Measurements from ENCODE around the gene RERGL. TPM values are rescaled to one million over a fixed set of nuclear protein-coding genes. Genes with fewer than 3 reads are reported as not detected.

Gene RERGL
- polyA plus RNA-seq (2013, experiment 1 of 2) = not detected
- 0.13 TPM for polyA plus RNA-seq (2013, experiment 2 of 2)

GRCh38 chr12:18090093-18090492, at the start of gene RERGL:
Gene RERGL, minus strand, starts transcription at chr12:18090193. Its CDS starts 53 bp downstream, at chr12:18090140.
- no CpG with 5 or more reads among the region's 1 CpG for WGBS (ENCODE audit: extremely low coverage, insufficient coverage, low lambda C conversion rate)
- H3K27me3 ChIP-seq (ENCODE audit: insufficient read depth, low read length, poor library complexity) = no peaks in the 10 kb centered on the region
- H3K4me3 ChIP-seq (ENCODE audit: low read length) = no peak within 1 kb of the TSS
- no peak within 1 kb of the TSS for H4K8ac ChIP-seq (ENCODE audit: low read depth, low read length)
- no peak within 1 kb of the TSS for H3K27ac ChIP-seq (ENCODE audit: low read depth, low read length)
- H3K79me1 ChIP-seq (ENCODE audit: low read length) = no peaks in the 10 kb centered on the region
- H3K9ac ChIP-seq (ENCODE audit: low read length) = no peak within 1 kb of the TSS
- H3K4me2 ChIP-seq (ENCODE audit: low read length) = no peak within 1 kb of the TSS
- H2BK5ac ChIP-seq (ENCODE audit: low read length) = no peak within 1 kb of the TSS
- H3K23ac ChIP-seq (ENCODE audit: low read length) = no peak within 1 kb of the TSS
- H3K79me2 ChIP-seq (ENCODE audit: control insufficient read depth, insufficient read depth, low read length) = no peaks in the 10 kb centered on the region
- no peak within 1 kb of the TSS for H4K5ac ChIP-seq (ENCODE audit: low read length)
- H3K4me1 ChIP-seq (ENCODE audit: control insufficient read depth, low read depth, low read length) = no peaks in the 10 kb centered on the region
- H2AK5ac ChIP-seq (ENCODE audit: low read length) = no peak within 1 kb of the TSS
- no peak within 1 kb of the TSS for H3K56ac ChIP-seq (ENCODE audit: low read length)
- no peaks in the 10 kb centered on the region for H3K36me3 ChIP-seq (ENCODE audit: control insufficient read depth, insufficient read depth, low read length)
- no peak within 1 kb of the TSS for H3K18ac ChIP-seq (ENCODE audit: low read length)
- H2BK120ac ChIP-seq (ENCODE audit: low read depth, low read length) = no peak within 1 kb of the TSS
- H3K4ac ChIP-seq (ENCODE audit: low read depth, low read length) = no peak within 1 kb of the TSS
- DNase-seq = no peak
- H2BK15ac ChIP-seq (replicated peaks; ENCODE audit: low read depth) = no peak within 1 kb of the TSS

- DNase-seq = no peak
- no peaks in the 10 kb centered on the region for H3K79me1 ChIP-seq (ENCODE audit: low read length)
- no CpG with 5 or more reads among the region's 4 CpGs for WGBS (ENCODE audit: extremely low coverage, insufficient coverage, low lambda C conversion rate)
- no peak overlapping the region for H3K18ac ChIP-seq (ENCODE audit: low read length)
- no peak overlapping the region for H3K27ac ChIP-seq (ENCODE audit: low read depth, low read length)
- no peak overlapping the region for H2AK5ac ChIP-seq (ENCODE audit: low read length)
- H3K4me2 ChIP-seq (ENCODE audit: low read length) = no peak overlapping the region
- H4K5ac ChIP-seq (ENCODE audit: low read length) = no peak overlapping the region
- no peak overlapping the region for H3K23ac ChIP-seq (ENCODE audit: low read length)
- H3K9ac ChIP-seq (ENCODE audit: low read length) = no peak overlapping the region
- H4K8ac ChIP-seq (ENCODE audit: low read depth, low read length) = no peak overlapping the region
- no peaks in the 10 kb centered on the region for H3K79me2 ChIP-seq (ENCODE audit: control insufficient read depth, insufficient read depth, low read length)
- no peaks in the 10 kb centered on the region for H3K27me3 ChIP-seq (ENCODE audit: insufficient read depth, low read length, poor library complexity)
- H2BK120ac ChIP-seq (ENCODE audit: low read depth, low read length) = no peak overlapping the region
- no peak overlapping the region for H3K56ac ChIP-seq (ENCODE audit: low read length)
- no peak overlapping the region for H3K4ac ChIP-seq (ENCODE audit: low read depth, low read length)
- no peaks in the 10 kb centered on the region for H3K36me3 ChIP-seq (ENCODE audit: control insufficient read depth, insufficient read depth, low read length)
- H2BK5ac ChIP-seq (ENCODE audit: low read length) = no peak overlapping the region
- no peak overlapping the region for H3K4me3 ChIP-seq (ENCODE audit: low read length)
- no peaks in the 10 kb centered on the region for H3K4me1 ChIP-seq (ENCODE audit: control insufficient read depth, low read depth, low read length)
- no peak overlapping the region for H2BK15ac ChIP-seq (replicated peaks; ENCODE audit: low read depth)
Measured at GRCh38 chr12:18139254-18139653, 49.3 kb upstream of the RERGL start.

GRCh38 chr12:18135509-18135908, 45.5 kb upstream of the RERGL start:
- H3K4me3 ChIP-seq (ENCODE audit: low read length) = no peak overlapping the region
- DNase-seq = no peak
- WGBS (ENCODE audit: extremely low coverage, insufficient coverage, low lambda C conversion rate) = no CpG with 5 or more reads among the region's 8 CpGs

GRCh38 chr12:18135086-18135485, 45.1 kb upstream of the RERGL start:
- no peak overlapping the region for H2BK120ac ChIP-seq (ENCODE audit: low read depth, low read length)

More at GRCh38 chr12:18135509-18135908, 45.5 kb upstream of the RERGL start:
- no peak overlapping the region for H4K5ac ChIP-seq (ENCODE audit: low read length)
- no peak overlapping the region for H3K9ac ChIP-seq (ENCODE audit: low read length)
- no peaks in the 10 kb centered on the region for H3K36me3 ChIP-seq (ENCODE audit: control insufficient read depth, insufficient read depth, low read length)
- no peaks in the 10 kb centered on the region for H3K4me1 ChIP-seq (ENCODE audit: control insufficient read depth, low read depth, low read length)
- no peak overlapping the region for H3K4me2 ChIP-seq (ENCODE audit: low read length)
- no peak overlapping the region for H3K18ac ChIP-seq (ENCODE audit: low read length)
- no peak overlapping the region for H3K4ac ChIP-seq (ENCODE audit: low read depth, low read length)
- no peak overlapping the region for H2BK15ac ChIP-seq (replicated peaks; ENCODE audit: low read depth)
- no peaks in the 10 kb centered on the region for H3K27me3 ChIP-seq (ENCODE audit: insufficient read depth, low read length, poor library complexity)
- no peak overlapping the region for H3K56ac ChIP-seq (ENCODE audit: low read length)
- H3K27ac ChIP-seq (ENCODE audit: low read depth, low read length) = no peak overlapping the region
- H3K23ac ChIP-seq (ENCODE audit: low read length) = no peak overlapping the region
- H2BK120ac ChIP-seq (ENCODE audit: low read depth, low read length) = no peak overlapping the region
- no peak overlapping the region for H2AK5ac ChIP-seq (ENCODE audit: low read length)
- H4K8ac ChIP-seq (ENCODE audit: low read depth, low read length) = no peak overlapping the region
- no peaks in the 10 kb centered on the region for H3K79me1 ChIP-seq (ENCODE audit: low read length)
- H3K79me2 ChIP-seq (ENCODE audit: control insufficient read depth, insufficient read depth, low read length) = no peaks in the 10 kb centered on the region
- no peak overlapping the region for H2BK5ac ChIP-seq (ENCODE audit: low read length)

GRCh38 chr12:18130851-18131250, 40.9 kb upstream of the RERGL start:
- no peak overlapping the region for H3K4ac ChIP-seq (ENCODE audit: low read depth, low read length)
- no peak overlapping the region for H3K27ac ChIP-seq (ENCODE audit: low read depth, low read length)
- H2AK5ac ChIP-seq (ENCODE audit: low read length) = no peak overlapping the region
- no peak overlapping the region for H2BK15ac ChIP-seq (replicated peaks; ENCODE audit: low read depth)
- H4K8ac ChIP-seq (ENCODE audit: low read depth, low read length) = no peak overlapping the region
- no CpG with 5 or more reads among the region's 5 CpGs for WGBS (ENCODE audit: extremely low coverage, insufficient coverage, low lambda C conversion rate)
- H3K79me2 ChIP-seq (ENCODE audit: control insufficient read depth, insufficient read depth, low read length) = no peaks in the 10 kb centered on the region
- no peaks in the 10 kb centered on the region for H3K27me3 ChIP-seq (ENCODE audit: insufficient read depth, low read length, poor library complexity)
- no peak overlapping the region for H3K23ac ChIP-seq (ENCODE audit: low read length)
- H2BK5ac ChIP-seq (ENCODE audit: low read length) = no peak overlapping the region
- no peak overlapping the region for H4K5ac ChIP-seq (ENCODE audit: low read length)
- H3K36me3 ChIP-seq (ENCODE audit: control insufficient read depth, insufficient read depth, low read length) = no peaks in the 10 kb centered on the region
- H3K9ac ChIP-seq (ENCODE audit: low read length) = no peak overlapping the region
- H3K56ac ChIP-seq (ENCODE audit: low read length) = no peak overlapping the region
- no peak for DNase-seq
- no peaks in the 10 kb centered on the region for H3K79me1 ChIP-seq (ENCODE audit: low read length)
- H3K4me1 ChIP-seq (ENCODE audit: control insufficient read depth, low read depth, low read length) = no peaks in the 10 kb centered on the region
- H3K4me2 ChIP-seq (ENCODE audit: low read length) = no peak overlapping the region
- H3K18ac ChIP-seq (ENCODE audit: low read length) = no peak overlapping the region
- no peak overlapping the region for H2BK120ac ChIP-seq (ENCODE audit: low read depth, low read length)
- H3K4me3 ChIP-seq (ENCODE audit: low read length) = no peak overlapping the region

More at GRCh38 chr12:18135086-18135485, 45.1 kb upstream of the RERGL start:
- Histone ChIP-seq H3K27me3 (ENCODE audit: insufficient read depth, low read length, poor library complexity) (no peaks in the 10 kb centered on the region), H3K4me2 (ENCODE audit: low read length) (no peak overlapping the region), H3K56ac (ENCODE audit: low read length) (no peak overlapping the region), H3K23ac (ENCODE audit: low read length) (no peak overlapping the region), H2BK15ac (replicated peaks; ENCODE audit: low read depth) (no peak overlapping the region), H2AK5ac (ENCODE audit: low read length) (no peak overlapping the region), H3K27ac (ENCODE audit: low read depth, low read length) (no peak overlapping the region), H3K18ac (ENCODE audit: low read length) (no peak overlapping the region), H3K4ac (ENCODE audit: low read depth, low read length) (no peak overlapping the region), H3K36me3 (ENCODE audit: control insufficient read depth, insufficient read depth, low read length) (no peaks in the 10 kb centered on the region), H4K5ac (ENCODE audit: low read length) (no peak overlapping the region), H3K4me3 (ENCODE audit: low read length) (no peak overlapping the region), H3K79me2 (ENCODE audit: control insufficient read depth, insufficient read depth, low read length) (no peaks in the 10 kb centered on the region), H4K8ac (ENCODE audit: low read depth, low read length) (no peak overlapping the region), H3K79me1 (ENCODE audit: low read length) (no peaks in the 10 kb centered on the region), H3K9ac (ENCODE audit: low read length) (no peak overlapping the region), H3K4me1 (ENCODE audit: control insufficient read depth, low read depth, low read length) (no peaks in the 10 kb centered on the region), H2BK5ac (ENCODE audit: low read length) (no peak overlapping the region)
- WGBS (ENCODE audit: extremely low coverage, insufficient coverage, low lambda C conversion rate) = no CpG with 5 or more reads among the region's 3 CpGs
- DNase-seq = no peak

- H3K79me2 ChIP-seq (ENCODE audit: control insufficient read depth, insufficient read depth, low read length) = no peaks in the 10 kb centered on the region
Measured at GRCh38 chr12:18123707-18124106, 33.7 kb upstream of the RERGL start.

More at GRCh38 chr12:18123707-18124106, 33.7 kb upstream of the RERGL start:
- Histone ChIP-seq H2AK5ac (ENCODE audit: low read length) (no peak overlapping the region), H3K4me2 (ENCODE audit: low read length) (no peak overlapping the region), H3K27ac (ENCODE audit: low read depth, low read length) (no peak overlapping the region), H2BK120ac (ENCODE audit: low read depth, low read length) (no peak overlapping the region), H3K27me3 (ENCODE audit: insufficient read depth, low read length, poor library complexity) (no peaks in the 10 kb centered on the region), H3K4me1 (ENCODE audit: control insufficient read depth, low read depth, low read length) (no peaks in the 10 kb centered on the region), H4K5ac (ENCODE audit: low read length) (no peak overlapping the region), H4K8ac (ENCODE audit: low read depth, low read length) (no peak overlapping the region), H3K9ac (ENCODE audit: low read length) (no peak overlapping the region), H3K56ac (ENCODE audit: low read length) (no peak overlapping the region), H3K4ac (ENCODE audit: low read depth, low read length) (no peak overlapping the region), H3K4me3 (ENCODE audit: low read length) (no peak overlapping the region), H2BK15ac (replicated peaks; ENCODE audit: low read depth) (no peak overlapping the region), H3K23ac (ENCODE audit: low read length) (no peak overlapping the region), H3K79me1 (ENCODE audit: low read length) (no peaks in the 10 kb centered on the region), H3K18ac (ENCODE audit: low read length) (no peak overlapping the region), H3K36me3 (ENCODE audit: control insufficient read depth, insufficient read depth, low read length) (no peaks in the 10 kb centered on the region), H2BK5ac (ENCODE audit: low read length) (no peak overlapping the region)
- no peak for DNase-seq
- WGBS (ENCODE audit: extremely low coverage, insufficient coverage, low lambda C conversion rate) = no CpG with 5 or more reads among the region's 5 CpGs

Measured in mesendoderm (in vitro differentiated cells).